ENCODE data around the gene MYL12A. TPM values are rescaled to one million over a fixed set of nuclear protein-coding genes. Genes with fewer than 3 reads are reported as not detected.

MYL12A gene
- polyA plus RNA-seq, 3 donors = 469 to 1,360 (median 1,139) TPM

DNA sequence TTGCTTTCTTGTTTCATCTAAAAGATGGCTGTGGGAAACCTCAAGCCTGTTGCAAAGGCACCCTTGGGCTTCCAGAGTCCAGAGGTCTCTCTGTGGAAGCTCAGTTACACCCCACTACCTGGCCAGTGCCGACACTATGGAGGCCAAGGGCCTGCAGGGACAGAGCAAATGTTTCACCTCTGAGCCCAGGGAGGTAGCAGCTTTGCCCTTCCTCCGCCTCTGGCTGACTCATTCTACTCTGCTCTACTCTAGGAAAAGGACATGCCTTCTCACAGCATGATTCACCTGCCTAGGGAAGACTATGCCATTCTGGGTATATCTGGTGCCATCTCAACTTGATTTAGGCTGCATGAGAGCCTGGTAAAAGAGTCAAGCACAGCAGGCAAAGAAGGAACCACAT, 40.0 kb upstream of the MYL12A start:
- H3K36me3 ChIP-seq (replicated peaks in 1 of 2; ENCODE audit: control insufficient read depth in 1 of 2, insufficient read depth in 2 of 2, low read length in 2 of 2) = no peaks in the 10 kb centered on the region
- no peaks in the 10 kb centered on the region for H3K4me1 ChIP-seq (ENCODE audit: control insufficient read depth in 1 of 2, insufficient read depth in 2 of 2, low read length in 2 of 2)
- no peak overlapping the region for H3K4me3 ChIP-seq (replicated peaks in 1 of 3; ENCODE audit: low read depth in 2 of 3, low read length in 3 of 3)
- peaks cover 0 to 3% of the 10 kb centered on the region in 2 donors for H3K9me3 ChIP-seq (replicated peaks in 1 of 2; ENCODE audit: control insufficient read depth in 1 of 2, insufficient read depth in 1 of 2, low read length in 2 of 2)
- DNase-seq = no peak
- H3K9ac ChIP-seq (ENCODE audit: insufficient read depth, low read length, poor library complexity, severe bottlenecking) = no peak overlapping the region
- no peak overlapping the region for H3K27ac ChIP-seq (ENCODE audit: low read depth in 1 of 2, low read length in 2 of 2)
- H2AFZ ChIP-seq (ENCODE audit: insufficient read depth, low read depth, low read length, poor library complexity, severe bottlenecking) = no peak overlapping the region
- Mint-ChIP-seq H3K4me3 (no peak overlapping the region), H3K27me3 (ENCODE audit: low read depth in 3 of 3) (peaks cover 0 to 2% (median 0%) of the 10 kb centered on the region in 3 donors), H3K36me3 (no peaks in the 10 kb centered on the region), H3K9me3 (peaks cover 4 to 11% (median 10%) of the 10 kb centered on the region in 7 donors), H3K27ac (no peak overlapping the region), H3K4me1 (no peaks in the 10 kb centered on the region)
- 100% methylated on average over 2 of the region's 2 CpGs for WGBS (ENCODE audit: insufficient coverage)
- no peak overlapping the region for H3K4me2 ChIP-seq (replicated peaks; ENCODE audit: extremely low read depth, low read length, poor library complexity, severe bottlenecking)
- H4K20me1 ChIP-seq (ENCODE audit: insufficient read depth, low read length) = no peaks in the 10 kb centered on the region
- no peaks in the 10 kb centered on the region for H3K79me2 ChIP-seq (ENCODE audit: insufficient read depth, low read length)
- no peaks in the 10 kb centered on the region for H3K27me3 ChIP-seq (ENCODE audit: control insufficient read depth in 2 of 2, insufficient read depth in 2 of 2, low read length in 2 of 2)
- TF ChIP-seq, protein P1, sequence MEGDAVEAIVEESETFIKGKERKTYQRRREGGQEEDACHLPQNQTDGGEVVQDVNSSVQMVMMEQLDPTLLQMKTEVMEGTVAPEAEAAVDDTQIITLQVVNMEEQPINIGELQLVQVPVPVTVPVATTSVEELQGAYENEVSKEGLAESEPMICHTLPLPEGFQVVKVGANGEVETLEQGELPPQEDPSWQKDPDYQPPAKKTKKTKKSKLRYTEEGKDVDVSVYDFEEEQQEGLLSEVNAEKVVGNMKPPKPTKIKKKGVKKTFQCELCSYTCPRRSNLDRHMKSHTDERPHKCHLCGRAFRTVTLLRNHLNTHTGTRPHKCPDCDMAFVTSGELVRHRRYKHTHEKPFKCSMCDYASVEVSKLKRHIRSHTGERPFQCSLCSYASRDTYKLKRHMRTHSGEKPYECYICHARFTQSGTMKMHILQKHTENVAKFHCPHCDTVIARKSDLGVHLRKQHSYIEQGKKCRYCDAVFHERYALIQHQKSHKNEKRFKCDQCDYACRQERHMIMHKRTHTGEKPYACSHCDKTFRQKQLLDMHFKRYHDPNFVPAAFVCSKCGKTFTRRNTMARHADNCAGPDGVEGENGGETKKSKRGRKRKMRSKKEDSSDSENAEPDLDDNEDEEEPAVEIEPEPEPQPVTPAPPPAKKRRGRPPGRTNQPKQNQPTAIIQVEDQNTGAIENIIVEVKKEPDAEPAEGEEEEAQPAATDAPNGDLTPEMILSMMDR (IDR thresholded peaks at IDR 0.05) = no peak
- intact Hi-C loops (cut with micrococcal nuclease) = no loop called here

DNA sequence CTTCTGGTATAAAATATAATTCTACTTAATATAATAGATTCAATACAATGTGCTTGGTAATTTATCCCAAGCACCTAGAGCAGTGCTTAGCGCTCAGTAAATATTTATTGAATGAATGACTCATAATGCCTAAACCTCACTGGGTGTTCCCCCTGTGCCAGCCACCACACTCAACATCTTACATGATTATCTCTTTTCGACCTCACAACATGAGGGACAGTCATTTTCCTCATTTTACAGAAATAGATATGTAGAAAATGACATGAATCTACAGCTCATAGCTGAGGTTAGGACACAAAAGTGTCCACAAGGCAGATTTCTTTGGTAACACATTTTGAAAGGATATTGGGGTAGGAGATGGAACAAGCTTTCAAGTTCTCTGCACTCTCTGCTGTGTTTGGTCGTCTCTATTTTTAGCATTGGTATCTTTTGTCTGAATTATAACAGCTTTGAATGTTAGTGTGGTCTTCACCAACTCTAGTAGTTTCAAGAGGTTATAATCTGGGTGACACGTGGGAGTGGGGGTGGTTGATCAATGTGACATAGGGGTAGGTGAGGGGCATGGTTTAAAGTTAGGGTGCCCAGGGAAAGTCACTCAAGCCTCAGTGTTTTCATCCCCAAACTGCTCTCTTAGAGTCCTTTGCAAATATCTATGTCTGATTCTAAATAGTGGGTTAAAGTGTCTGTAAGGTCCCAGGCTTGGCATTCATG, 37.6 kb upstream of the MYL12A start:
- H3K4me3 Mint-ChIP-seq = no peak overlapping the region
- Histone ChIP-seq H3K79me2 (ENCODE audit: insufficient read depth, low read length) (no peaks in the 10 kb centered on the region), H4K20me1 (ENCODE audit: insufficient read depth, low read length) (no peaks in the 10 kb centered on the region), H3K27ac (ENCODE audit: low read depth in 1 of 2, low read length in 2 of 2) (no peak overlapping the region), H3K9me3 (replicated peaks in 1 of 2; ENCODE audit: control insufficient read depth in 1 of 2, insufficient read depth in 1 of 2, low read length in 2 of 2) (no peaks in the 10 kb centered on the region), H3K9ac (ENCODE audit: insufficient read depth, low read length, poor library complexity, severe bottlenecking) (no peak overlapping the region), H3K4me2 (replicated peaks; ENCODE audit: extremely low read depth, low read length, poor library complexity, severe bottlenecking) (no peak overlapping the region), H3K27me3 (ENCODE audit: control insufficient read depth in 2 of 2, insufficient read depth in 2 of 2, low read length in 2 of 2) (no peaks in the 10 kb centered on the region), H3K36me3 (replicated peaks in 1 of 2; ENCODE audit: control insufficient read depth in 1 of 2, insufficient read depth in 2 of 2, low read length in 2 of 2) (no peaks in the 10 kb centered on the region), H3K4me3 (replicated peaks in 1 of 3; ENCODE audit: low read depth in 2 of 3, low read length in 3 of 3) (no peak overlapping the region), H2AFZ (ENCODE audit: insufficient read depth, low read depth, low read length, poor library complexity, severe bottlenecking) (no peak overlapping the region), H3K4me1 (ENCODE audit: control insufficient read depth in 1 of 2, insufficient read depth in 2 of 2, low read length in 2 of 2) (no peaks in the 10 kb centered on the region)
- H3K27me3 Mint-ChIP-seq (ENCODE audit: low read depth in 3 of 3) = no peaks in the 10 kb centered on the region
- intact Hi-C loops (cut with micrococcal nuclease) = no loop called here
- H3K27ac Mint-ChIP-seq = no peak overlapping the region
- DNase-seq = peak in 1 of 3 donors; percentile 31
- H3K36me3 Mint-ChIP-seq = no peaks in the 10 kb centered on the region
- TF ChIP-seq, protein P1 (IDR thresholded peaks at IDR 0.05) = no peak
- H3K4me1 Mint-ChIP-seq = peaks cover 6% of the 10 kb centered on the region
- no CpG with 5 or more reads among the region's 4 CpGs for WGBS (ENCODE audit: insufficient coverage)
- peaks cover 0 to 8% (median 4%) of the 10 kb centered on the region in 7 donors for H3K9me3 Mint-ChIP-seq

Measured in CD14-positive monocyte (primary cell).